Measurements from ENCODE around the gene NHS.

The NHS gene

DNA sequence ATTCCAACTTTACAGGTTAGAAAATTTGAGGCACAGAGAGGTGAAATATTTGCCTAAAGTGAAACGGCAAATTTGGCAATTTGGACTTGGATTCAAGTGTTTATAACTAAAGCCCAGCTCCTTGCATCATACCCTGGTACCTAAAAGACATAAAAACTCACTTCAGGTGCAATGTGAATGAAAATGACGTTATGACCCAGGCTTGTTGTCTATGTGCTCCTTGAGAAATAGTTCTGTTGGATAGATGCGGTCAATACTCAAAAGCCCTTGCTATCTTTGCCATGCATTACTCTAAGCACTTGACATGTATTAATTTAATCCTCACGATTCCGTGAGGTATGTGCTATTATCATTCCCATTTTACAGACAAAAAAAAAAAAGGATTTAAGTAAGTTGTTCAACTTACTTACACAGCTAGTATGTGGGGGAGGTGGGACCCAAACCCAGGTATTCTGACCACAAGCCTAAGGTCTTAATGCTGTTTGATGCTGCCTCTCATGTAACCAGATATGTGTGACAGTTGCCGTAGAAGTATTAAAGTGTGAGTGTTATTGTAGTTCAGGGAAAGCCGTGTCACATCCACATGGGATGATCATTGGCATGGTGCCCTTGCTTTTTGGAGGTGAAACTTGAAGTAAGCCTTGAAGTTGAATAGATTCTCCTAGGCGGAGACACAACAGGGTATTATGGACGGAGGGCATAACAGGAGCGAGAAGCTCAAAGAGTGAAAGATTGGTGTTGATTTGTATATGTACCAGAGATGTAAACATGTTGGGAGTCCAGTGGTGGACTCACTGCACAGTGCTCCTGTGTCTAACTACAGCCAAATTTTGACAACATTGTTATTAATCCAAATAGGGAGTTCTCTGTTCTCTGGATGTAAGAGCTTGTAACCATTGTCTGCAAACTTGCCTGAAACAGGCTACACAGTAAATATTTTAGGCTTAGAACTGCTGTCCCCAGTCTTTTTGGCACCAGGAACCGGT lies 365.4 kb downstream of the NHS start:
- DNase-seq = no peak

DNA sequence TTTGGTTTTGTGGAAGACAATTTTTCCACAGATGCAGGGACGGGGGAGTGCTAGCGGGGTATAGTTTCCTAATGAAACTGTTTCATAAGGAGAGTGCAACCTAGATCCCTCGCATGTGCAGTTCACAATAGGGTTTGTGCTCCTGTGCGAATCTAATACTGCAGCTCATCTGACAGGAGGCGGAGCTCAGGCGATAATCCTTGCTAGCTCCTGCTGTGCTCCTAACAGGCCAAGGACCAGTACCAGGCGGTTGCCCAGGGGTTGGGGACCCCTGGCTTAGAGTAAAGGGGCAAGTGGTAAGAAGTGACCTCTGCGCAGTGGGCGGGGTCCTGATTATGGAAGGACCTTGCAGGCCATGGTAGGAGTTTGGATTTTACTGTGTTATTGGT lies 366.1 kb downstream of the NHS start:
- no peak for DNase-seq

DNA sequence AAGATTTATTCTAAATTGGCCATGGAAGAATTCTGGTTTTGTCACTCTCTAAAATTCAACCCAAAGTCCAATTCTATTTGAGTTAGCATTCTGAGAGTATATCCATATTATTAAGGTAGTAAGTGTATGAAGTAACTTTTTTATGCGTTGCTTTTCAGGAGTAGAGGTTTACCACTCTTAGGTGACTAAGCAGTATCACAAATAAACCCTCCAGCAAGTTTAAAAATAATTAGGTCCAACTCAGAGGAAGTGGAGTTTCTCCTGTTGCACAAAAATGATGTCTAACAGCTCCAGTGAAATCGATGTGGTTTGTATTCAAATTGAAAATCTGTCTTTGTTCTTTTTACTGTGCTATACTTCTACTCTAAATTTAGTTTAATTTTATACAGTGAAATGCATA lies 368.9 kb downstream of the NHS start:
- no peak for DNase-seq

DNA sequence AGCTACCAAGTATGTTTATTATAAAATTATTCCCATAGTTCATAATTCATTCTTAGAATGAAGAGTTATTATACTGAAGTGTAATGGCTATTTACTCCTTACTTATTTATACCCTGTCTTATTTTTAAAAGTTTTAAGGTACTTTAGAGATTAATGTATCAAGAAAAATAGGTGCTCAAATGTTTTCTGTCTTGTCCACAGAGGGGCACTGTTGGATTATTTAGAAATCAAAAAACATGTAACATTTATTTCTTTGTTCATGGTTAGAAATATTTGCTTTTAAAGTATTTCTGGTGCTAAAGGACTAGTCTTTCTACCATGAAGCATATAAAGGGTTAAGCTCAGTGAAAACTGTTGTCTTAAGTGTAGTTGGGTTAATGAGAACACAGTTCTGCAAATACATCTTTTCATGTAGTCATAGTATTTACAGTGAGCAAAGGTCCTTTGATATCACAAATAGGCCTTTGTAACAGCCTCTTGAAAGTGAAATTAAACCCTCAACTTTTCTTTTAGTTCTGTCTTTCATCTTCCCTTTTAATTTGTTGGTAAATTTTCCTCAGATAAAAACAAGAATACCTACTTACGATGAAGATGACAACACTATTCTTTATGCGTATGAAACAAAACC lies 370.0 kb downstream of the NHS start:
- no peak for DNase-seq

DNA sequence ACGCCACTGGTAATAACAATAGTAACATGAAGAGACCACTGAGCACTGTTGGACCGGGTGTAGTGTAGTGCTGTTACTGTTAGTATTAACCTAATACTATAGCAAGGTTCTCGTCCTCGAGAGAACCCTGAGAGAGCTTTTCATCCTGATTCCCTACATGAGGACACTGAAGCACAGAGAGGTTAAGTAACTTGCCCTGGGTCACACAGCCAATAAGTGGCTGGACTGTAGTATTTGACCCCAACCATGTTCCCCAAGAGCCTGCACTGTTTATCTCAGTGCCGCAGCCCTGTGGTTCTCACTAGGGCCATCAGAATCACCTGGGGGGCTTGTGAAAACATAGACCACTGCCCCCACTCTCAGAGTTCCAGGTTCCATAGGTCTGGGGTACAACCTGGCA lies 372.7 kb downstream of the NHS start:
- DNase-seq = no peak

DNA sequence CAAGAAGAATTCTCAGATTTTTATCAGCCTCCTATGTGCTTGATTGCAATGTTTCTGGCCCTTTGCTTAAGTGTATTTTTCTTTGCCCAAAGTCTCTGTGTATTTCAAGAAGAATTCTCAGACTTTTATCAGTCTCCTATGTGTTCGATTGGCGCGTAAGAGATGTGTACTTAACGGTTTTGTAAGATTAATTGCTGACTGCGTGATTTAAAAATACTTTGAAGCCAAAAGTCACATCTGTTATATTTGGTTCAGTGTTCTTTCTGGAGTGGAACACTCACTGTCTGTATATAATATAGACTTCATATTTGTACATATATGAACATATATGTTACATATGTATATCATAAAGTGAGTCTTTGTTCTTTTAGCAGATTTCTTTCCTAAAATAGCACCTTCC lies 373.7 kb downstream of the NHS start:
- no peak for DNase-seq

DNA sequence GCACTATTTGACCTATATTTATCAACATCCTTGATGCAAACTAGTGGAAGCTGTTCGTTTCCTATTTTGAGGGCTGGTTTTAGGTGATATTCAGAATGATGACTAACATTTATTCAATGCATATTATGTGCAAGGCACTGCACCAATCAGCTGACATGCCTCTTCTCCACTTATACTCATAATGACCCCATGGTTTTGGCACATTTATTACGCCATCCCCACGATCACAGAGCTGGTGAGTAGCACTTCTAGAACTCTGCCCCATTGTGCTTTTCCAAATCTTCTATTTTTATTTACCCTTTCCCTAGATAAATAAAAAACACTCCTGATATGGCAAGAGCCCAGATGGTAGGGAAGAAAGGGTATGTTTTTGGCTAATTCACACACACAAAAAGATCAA lies 375.4 kb downstream of the NHS start:
- no peak for DNase-seq

DNA sequence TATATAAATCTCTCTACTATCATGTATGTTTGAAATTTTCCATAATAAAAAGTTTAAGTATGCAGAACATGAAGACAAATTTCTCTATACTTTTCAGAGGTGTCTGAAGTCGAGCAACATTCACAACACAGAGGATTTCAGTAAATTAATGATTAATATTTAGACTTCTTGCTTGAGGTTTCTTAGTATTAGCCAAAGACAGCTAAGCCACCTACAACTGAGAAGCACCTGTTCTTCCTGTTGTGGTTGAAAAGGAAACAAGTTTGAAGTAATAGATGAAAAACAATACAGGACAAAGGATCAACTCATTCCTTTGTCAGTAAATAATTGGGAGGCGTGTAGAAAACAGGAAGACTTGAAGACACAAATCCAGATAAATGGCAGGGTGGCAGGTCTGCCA lies 383.4 kb downstream of the NHS start:
- DNase-seq = no peak

DNA sequence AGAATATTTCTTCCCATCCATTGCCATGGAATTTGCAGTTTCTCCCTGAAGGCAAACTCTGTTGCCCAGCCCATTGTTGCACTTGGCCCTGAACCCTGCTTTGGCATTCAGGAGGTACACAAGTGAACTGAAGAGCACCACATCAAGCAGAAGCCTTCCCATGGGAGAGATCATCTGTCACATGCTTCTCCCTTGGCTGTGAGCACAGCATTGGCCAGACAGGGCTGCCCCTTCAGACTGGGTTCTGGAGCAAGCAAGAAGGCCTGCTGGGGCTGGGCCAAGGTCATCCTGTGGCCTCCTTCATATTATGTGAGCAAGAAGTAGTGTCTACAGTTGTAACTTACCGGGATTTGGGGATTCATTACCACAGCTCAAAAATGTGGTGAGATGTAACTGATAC lies 385.0 kb downstream of the NHS start:
- DNase-seq = no peak

DNA sequence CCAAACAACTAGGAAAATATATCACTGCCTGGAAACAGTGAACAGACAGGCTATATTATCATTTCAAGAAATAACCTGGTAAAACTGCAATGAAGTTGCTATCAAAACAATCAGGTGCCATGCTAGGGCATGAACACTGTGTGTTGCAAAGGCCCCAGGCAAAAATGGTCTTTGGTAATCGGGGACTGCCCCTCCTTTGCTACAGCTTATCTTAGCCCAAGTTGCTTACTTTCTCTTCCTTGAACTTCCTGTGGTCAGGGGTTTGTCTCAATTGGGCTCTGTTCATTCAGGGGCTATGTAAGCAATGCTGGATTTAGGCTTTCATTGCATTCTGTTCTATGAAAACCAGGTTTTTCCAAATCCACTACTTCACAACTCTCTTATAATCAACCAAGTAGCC lies 392.7 kb downstream of the NHS start:
- DNase-seq = no peak

DNA sequence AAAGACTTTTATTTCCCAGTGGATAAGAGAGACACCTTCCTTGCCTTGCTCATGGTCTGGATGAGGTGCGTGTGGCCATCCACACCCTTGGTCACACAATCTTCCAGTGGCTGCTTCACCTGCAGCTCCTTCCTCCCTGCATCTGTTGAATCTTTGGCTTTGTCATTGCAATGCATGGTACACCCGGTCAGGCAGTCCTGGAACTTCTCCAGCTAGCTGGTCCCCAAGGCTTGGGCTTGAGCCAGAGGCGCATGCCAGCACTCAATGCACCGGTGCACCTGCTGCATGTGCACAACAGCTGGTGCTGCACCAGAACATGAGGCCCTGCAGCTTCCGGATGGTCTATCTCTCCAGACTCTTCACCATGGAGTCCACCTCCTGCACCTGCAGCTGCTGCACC lies 394.0 kb downstream of the NHS start:
- peak; percentile 11 for DNase-seq

DNA sequence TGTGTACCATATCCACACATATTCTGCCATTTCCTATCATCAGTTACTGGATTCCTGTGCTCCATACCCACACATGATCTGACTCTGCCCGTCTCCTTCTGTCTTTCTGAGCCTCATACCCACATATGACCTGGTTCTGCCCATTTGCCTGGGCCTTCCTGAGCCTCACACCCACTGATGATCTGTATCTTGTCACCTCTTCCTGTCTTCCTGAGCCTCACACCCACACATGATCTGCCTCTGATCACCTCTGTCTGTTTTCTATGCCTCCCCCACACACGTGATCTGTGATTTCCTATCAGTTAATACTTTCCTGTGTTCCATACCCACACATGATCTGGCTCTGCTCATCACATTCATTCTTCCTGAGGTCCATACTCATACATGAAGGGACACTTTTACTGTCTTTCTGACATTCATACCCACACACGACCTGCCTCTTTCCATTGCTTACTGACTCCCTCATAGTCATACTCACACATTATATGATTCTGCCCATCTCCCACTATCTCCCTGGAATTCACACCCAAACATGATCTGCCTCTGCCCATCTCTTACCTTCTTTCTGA lies 394.8 kb downstream of the NHS start:
- DNase-seq = no peak

DNA sequence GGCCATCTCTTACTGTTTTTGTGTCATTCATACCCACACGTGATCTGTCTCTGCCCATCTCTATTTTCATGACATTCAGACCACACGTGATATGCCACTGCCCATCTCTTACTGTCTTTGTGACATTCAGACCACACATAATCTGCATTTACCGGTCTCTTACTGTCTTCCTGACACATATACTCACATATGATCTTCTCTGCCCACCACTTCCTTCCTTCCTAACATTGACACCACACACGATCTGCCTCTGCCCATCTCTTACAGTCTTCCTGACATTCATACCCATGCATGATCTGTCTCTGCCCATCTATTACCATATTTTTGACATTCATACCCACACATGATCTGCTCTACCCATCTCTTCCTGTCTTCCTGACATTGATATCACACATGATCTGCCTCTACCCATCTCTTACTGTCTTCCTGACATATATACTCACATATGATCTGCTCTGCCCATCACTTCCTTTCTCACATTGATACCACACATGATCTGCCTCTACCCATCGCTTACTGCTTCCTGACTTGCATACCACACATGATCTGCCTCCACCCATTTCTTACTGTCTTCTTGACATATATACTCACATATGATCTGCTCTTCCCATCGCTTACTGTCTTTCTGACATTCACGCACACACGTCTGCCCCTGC lies 398.3 kb downstream of the NHS start:
- DNase-seq = no peak

DNA sequence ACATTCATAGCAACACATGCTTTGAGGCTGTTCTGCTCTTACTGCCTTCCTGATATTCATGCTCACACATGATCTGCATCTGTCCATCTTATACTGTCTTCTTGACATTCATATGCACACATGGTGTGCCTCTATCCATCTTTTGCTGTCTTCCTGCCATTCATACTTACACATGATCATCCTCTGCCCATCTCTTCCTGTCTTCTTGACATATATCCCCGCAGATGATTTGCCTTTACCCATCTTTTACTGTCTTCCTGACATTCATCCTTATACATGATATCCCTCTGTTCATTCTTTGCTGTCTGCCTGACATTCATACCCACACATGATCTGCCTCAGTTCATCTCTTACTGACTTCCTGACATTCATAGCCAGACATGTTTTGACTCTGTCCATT lies 399.1 kb downstream of the NHS start:
- DNase-seq = no peak

DNA sequence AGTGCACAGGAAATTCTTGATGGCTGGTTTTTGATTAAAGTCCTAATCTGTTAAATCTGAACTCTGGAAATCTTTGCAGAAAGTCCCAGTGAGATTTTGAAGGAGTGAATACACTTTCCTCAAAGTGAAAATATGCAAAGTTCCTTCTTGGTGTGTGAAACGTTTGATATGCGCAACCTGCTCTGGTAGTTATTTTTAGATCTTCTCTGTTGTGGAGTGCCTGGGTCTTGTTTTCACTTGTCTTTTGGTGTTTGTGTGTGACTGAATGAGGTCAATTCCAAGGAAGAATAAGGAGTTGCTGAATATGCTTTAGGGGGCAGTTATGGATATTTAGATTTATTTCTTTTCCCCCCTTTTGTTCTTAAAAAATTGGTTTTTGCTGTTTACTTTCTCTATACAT lies 404.0 kb downstream of the NHS start:
- DNase-seq = no peak

DNA sequence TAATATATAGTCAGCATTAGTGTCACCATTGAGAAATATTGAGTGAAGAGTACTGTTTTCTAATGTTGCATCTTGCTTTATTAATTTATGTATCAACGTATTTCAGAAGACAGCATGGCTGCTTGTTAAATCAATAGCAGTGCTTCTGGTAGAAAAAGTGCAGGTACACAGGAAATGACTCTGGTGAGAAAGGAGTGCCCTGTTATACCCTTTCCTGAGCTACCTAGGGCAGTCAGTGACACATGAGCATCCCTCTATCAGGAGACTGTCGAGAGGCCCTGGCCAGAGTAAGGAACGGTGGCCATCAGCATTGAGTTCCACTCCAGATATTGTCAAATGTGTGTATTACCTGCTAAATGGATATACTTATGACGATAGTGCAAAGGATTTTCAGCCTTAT lies 404.4 kb downstream of the NHS start:
- DNase-seq = no peak

Measured in NCI-H2029 (cell line).